HepG2 (cell line): ENCODE measurements around the gene JSRP1. TPM values are rescaled to one million over a fixed set of nuclear protein-coding genes. Genes with fewer than 3 reads are reported as not detected.
A peak's percentile ranks its signal among the peaks of the same experiment; 100 is the strongest.

Source experiments
- HIVEP1 ChIP-seq: sonication (generic); formaldehyde crosslinking; IDR thresholded peaks from 2 replicates; pipeline ENCODE4 v1.4.0; 2020; ENCODE audit warnings: mild to moderate bottlenecking, missing genetic modification reagents
- HOXA7 ChIP-seq: sonication (generic); formaldehyde crosslinking; IDR thresholded peaks from 2 replicates; pipeline ENCODE4 v1.8.1; 2022; ENCODE audit warnings: mild to moderate bottlenecking, missing genetic modification reagents, moderate library complexity
- NR1H2 ChIP-seq: sonication (generic); formaldehyde crosslinking; IDR thresholded peaks from 2 replicates; pipeline ENCODE4 v1.8.1; 2022; ENCODE audit warnings: low read depth, missing genetic modification reagents, borderline replicate concordance
- POLR2G ChIP-seq: fragments of 200-400 bp; formaldehyde crosslinking; IDR thresholded peaks from 2 replicates; pipeline ENCODE4 v1.6.1; 2018; ENCODE audit warnings: mild to moderate bottlenecking, low read depth, low read length, moderate library complexity
- RBFOX2 ChIP-seq: fragments of 200-400 bp; formaldehyde crosslinking; IDR thresholded peaks from 2 replicates; pipeline ENCODE4 v1.6.1; 2017; ENCODE audit warnings: low read depth, mild to moderate bottlenecking, low read length
- SP4 ChIP-seq: sonication (generic); formaldehyde crosslinking; IDR thresholded peaks from 2 replicates; pipeline ENCODE4 v1.8.1; 2023; ENCODE audit warnings: mild to moderate bottlenecking, missing genetic modification reagents
- ZC3H13 ChIP-seq: sonication (generic); formaldehyde crosslinking; IDR thresholded peaks from 2 replicates; pipeline ENCODE4 v1.8.1; 2023; ENCODE audit warnings: mild to moderate bottlenecking, missing genetic modification reagents, moderate library complexity
- ZNF274 ChIP-seq: sonication (generic); formaldehyde crosslinking; IDR thresholded peaks from 2 replicates; pipeline ENCODE4 v1.5.1; 2020; ENCODE audit warnings: mild to moderate bottlenecking, missing genetic modification reagents
- ZNF326 ChIP-seq: sonication (generic); formaldehyde crosslinking; IDR thresholded peaks from 2 replicates; pipeline ENCODE4 v1.4.0; 2020; ENCODE audit warnings: missing genetic modification reagents, borderline replicate concordance
- polyA plus RNA-seq, 8 experiments: library from polyadenylated mRNA; depleted of rRNA in 3 of 8; stranded (reverse) in 7 of 8; unstranded in 1 of 8; fragments of >200 nt; fragmentation: Illumina TruSeq in 4 of 8; extraction: Trizol in 4 of 8; gene quantifications; 2 replicates each; pipeline versions ENCODE4 v1.2.1 to v1.2.3, GENCODE V29; 2011 to 2016; ENCODE audit warnings: low read depth in 4 of 8, missing spikeins in 1 of 8, mixed read lengths in 1 of 8; ENCODE audit not compliant: insufficient read depth in 1 of 8
- total RNA-seq, 5 experiments: library from RNA; depleted of rRNA; stranded (reverse); fragments of >200 nt; fragmentation: Illumina TruSeq; extraction: Trizol; gene quantifications; 2 replicates each; pipeline ENCODE4 v1.2.3, GENCODE V29; 2016; ENCODE audit warnings: low read depth in 1 of 5
- TF ChIP-seq, protein P1 (sequence below): sonication (generic); formaldehyde crosslinking; IDR thresholded peaks from 2 replicates; pipeline ENCODE4 v1.4.0; 2020; ENCODE audit warnings: missing genetic modification reagents
- TF ChIP-seq, protein P2 (sequence below): sonication (generic); formaldehyde crosslinking; IDR thresholded peaks from 2 replicates; pipeline ENCODE4 v1.4.0; 2020; ENCODE audit warnings: missing genetic modification reagents, borderline replicate concordance
- TF ChIP-seq, protein P3 (sequence below): sonication (generic); formaldehyde crosslinking; IDR thresholded peaks from 2 replicates; pipeline ENCODE4 v1.4.0; 2020; ENCODE audit warnings: missing genetic modification reagents, borderline replicate concordance
- TF ChIP-seq, protein P4 (sequence below): sonication (generic); formaldehyde crosslinking; IDR thresholded peaks from 2 replicates; pipeline ENCODE4 v1.4.0; 2020; ENCODE audit warnings: missing genetic modification reagents
- TF ChIP-seq, protein P5 (sequence below): sonication (generic); formaldehyde crosslinking; IDR thresholded peaks from 2 replicates; pipeline ENCODE4 v1.4.0; 2020; ENCODE audit warnings: mild to moderate bottlenecking, missing genetic modification reagents
- TF ChIP-seq, protein P6 (sequence below): sonication (generic); formaldehyde crosslinking; IDR thresholded peaks from 2 replicates; pipeline ENCODE4 v1.4.0; 2020; ENCODE audit warnings: mild to moderate bottlenecking, missing genetic modification reagents, borderline replicate concordance

The JSRP1 gene
- total and polyA plus RNA-seq, 2 of the 13 experiments (the other 11 are each of a cell fraction or from before 2014, with no cell fraction given): 0.16 to 0.38 TPM

DNA sequence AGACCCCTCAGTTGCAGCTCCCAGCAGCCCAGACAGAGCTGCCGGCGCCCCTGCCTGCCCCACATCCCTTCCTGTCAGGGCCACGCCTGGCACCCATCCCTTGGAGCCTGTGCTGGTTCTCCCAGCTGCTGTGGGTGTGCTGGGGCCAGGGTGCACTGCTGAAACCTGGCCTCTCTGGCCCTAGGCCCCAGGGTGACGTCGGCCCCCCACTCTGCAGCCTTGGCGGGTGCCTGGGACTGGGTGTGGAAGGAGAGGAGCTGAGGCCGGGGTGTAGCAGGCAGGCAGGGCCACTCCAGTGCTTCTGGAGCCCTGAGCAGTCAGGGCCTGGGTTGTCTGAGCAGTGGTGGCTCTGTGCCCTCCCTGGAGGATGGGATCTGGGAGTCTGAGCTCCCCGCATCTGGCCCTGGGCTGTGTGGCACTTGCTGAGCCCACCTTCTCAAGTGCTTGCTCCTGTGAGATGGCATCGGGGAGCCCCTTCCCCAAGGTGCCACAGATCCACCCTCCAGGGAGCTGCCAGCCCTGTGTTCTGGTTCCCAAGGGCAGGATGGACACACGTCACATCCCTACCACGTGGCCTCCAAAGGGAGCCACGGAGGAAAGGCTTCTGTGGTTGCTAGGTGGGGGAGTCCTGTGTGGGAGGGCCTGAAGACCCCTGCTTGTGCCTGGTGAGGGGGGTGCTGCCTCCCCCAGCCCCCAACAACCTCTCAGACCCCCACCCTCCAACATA is 25.2 kb downstream of the JSRP1 start (continued):
- TF ChIP-seq, protein P1, sequence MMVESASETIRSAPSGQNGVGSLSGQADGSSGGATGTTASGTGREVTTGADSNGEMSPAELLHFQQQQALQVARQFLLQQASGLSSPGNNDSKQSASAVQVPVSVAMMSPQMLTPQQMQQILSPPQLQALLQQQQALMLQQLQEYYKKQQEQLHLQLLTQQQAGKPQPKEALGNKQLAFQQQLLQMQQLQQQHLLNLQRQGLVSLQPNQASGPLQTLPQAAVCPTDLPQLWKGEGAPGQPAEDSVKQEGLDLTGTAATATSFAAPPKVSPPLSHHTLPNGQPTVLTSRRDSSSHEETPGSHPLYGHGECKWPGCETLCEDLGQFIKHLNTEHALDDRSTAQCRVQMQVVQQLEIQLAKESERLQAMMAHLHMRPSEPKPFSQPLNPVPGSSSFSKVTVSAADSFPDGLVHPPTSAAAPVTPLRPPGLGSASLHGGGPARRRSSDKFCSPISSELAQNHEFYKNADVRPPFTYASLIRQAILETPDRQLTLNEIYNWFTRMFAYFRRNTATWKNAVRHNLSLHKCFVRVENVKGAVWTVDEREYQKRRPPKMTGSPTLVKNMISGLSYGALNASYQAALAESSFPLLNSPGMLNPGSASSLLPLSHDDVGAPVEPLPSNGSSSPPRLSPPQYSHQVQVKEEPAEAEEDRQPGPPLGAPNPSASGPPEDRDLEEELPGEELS (CRISPR knock-in tag): no peak
- TF ChIP-seq, protein P2, sequence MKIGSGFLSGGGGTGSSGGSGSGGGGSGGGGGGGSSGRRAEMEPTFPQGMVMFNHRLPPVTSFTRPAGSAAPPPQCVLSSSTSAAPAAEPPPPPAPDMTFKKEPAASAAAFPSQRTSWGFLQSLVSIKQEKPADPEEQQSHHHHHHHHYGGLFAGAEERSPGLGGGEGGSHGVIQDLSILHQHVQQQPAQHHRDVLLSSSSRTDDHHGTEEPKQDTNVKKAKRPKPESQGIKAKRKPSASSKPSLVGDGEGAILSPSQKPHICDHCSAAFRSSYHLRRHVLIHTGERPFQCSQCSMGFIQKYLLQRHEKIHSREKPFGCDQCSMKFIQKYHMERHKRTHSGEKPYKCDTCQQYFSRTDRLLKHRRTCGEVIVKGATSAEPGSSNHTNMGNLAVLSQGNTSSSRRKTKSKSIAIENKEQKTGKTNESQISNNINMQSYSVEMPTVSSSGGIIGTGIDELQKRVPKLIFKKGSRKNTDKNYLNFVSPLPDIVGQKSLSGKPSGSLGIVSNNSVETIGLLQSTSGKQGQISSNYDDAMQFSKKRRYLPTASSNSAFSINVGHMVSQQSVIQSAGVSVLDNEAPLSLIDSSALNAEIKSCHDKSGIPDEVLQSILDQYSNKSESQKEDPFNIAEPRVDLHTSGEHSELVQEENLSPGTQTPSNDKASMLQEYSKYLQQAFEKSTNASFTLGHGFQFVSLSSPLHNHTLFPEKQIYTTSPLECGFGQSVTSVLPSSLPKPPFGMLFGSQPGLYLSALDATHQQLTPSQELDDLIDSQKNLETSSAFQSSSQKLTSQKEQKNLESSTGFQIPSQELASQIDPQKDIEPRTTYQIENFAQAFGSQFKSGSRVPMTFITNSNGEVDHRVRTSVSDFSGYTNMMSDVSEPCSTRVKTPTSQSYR (CRISPR knock-in tag): no peak
- peak; percentile 14; the same call in 1 of the 2 replicates for TF ChIP-seq ZC3H13 (CRISPR knock-in tag)
- TF ChIP-seq, protein P3, sequence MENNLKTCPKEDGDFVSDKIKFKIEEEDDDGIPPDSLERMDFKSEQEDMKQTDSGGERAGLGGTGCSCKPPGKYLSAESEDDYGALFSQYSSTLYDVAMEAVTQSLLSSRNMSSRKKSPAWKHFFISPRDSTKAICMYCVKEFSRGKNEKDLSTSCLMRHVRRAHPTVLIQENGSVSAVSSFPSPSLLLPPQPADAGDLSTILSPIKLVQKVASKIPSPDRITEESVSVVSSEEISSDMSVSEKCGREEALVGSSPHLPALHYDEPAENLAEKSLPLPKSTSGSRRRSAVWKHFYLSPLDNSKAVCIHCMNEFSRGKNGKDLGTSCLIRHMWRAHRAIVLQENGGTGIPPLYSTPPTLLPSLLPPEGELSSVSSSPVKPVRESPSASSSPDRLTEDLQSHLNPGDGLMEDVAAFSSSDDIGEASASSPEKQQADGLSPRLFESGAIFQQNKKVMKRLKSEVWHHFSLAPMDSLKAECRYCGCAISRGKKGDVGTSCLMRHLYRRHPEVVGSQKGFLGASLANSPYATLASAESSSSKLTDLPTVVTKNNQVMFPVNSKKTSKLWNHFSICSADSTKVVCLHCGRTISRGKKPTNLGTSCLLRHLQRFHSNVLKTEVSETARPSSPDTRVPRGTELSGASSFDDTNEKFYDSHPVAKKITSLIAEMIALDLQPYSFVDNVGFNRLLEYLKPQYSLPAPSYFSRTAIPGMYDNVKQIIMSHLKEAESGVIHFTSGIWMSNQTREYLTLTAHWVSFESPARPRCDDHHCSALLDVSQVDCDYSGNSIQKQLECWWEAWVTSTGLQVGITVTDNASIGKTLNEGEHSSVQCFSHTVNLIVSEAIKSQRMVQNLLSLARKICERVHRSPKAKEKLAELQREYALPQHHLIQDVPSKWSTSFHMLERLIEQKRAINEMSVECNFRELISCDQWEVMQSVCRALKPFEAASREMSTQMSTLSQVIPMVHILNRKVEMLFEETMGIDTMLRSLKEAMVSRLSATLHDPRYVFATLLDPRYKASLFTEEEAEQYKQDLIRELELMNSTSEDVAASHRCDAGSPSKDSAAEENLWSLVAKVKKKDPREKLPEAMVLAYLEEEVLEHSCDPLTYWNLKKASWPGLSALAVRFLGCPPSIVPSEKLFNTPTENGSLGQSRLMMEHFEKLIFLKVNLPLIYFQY (CRISPR knock-in tag): no peak
- 0 out of 2 replicates have a peak, but pooled peaks have one; percentile 39 for TF ChIP-seq SP4 (CRISPR knock-in tag)
- no peak for TF ChIP-seq NR1H2 (CRISPR knock-in tag)
- TF ChIP-seq, protein P4, sequence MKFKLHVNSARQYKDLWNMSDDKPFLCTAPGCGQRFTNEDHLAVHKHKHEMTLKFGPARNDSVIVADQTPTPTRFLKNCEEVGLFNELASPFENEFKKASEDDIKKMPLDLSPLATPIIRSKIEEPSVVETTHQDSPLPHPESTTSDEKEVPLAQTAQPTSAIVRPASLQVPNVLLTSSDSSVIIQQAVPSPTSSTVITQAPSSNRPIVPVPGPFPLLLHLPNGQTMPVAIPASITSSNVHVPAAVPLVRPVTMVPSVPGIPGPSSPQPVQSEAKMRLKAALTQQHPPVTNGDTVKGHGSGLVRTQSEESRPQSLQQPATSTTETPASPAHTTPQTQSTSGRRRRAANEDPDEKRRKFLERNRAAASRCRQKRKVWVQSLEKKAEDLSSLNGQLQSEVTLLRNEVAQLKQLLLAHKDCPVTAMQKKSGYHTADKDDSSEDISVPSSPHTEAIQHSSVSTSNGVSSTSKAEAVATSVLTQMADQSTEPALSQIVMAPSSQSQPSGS (CRISPR knock-in tag): no peak
- no peak for TF ChIP-seq ZNF274 (CRISPR knock-in tag)
- TF ChIP-seq ZNF326 (CRISPR knock-in tag): peak; percentile 34; the same call in 1 of the 2 replicates
- peak; percentile 43; the same call in 1 of the 2 replicates for TF ChIP-seq RBFOX2
- no peak for TF ChIP-seq HOXA7
- TF ChIP-seq, protein P5, sequence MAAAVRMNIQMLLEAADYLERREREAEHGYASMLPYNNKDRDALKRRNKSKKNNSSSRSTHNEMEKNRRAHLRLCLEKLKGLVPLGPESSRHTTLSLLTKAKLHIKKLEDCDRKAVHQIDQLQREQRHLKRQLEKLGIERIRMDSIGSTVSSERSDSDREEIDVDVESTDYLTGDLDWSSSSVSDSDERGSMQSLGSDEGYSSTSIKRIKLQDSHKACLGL (CRISPR knock-in tag): 0 out of 2 replicates have a peak, but pooled peaks have one; percentile 18
- TF ChIP-seq, protein P6, sequence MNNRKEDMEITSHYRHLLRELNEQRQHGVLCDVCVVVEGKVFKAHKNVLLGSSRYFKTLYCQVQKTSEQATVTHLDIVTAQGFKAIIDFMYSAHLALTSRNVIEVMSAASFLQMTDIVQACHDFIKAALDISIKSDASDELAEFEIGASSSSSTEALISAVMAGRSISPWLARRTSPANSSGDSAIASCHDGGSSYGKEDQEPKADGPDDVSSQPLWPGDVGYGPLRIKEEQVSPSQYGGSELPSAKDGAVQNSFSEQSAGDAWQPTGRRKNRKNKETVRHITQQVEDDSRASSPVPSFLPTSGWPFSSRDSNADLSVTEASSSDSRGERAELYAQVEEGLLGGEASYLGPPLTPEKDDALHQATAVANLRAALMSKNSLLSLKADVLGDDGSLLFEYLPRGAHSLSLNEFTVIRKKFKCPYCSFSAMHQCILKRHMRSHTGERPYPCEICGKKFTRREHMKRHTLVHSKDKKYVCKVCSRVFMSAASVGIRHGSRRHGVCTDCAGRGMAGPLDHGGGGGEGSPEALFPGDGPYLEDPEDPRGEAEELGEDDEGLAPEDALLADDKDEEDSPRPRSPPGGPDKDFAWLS: no peak
- peak; percentile 17; the same call in 1 of the 2 replicates for TF ChIP-seq POLR2G
- 0 out of 2 replicates have a peak, but pooled peaks have one; percentile 14 for TF ChIP-seq HIVEP1 (CRISPR knock-in tag)
